ENCODE results near the gene SPRED3. TPM values are rescaled to one million over a fixed set of nuclear protein-coding genes. Genes with fewer than 3 reads are reported as not detected.

The SPRED3 gene
- total RNA-seq, 4 donors from 2014 or later: 0.05 to 2.6 (median 0.15) TPM

GRCh38 chr19:38391911-38392464, 3.5 kb downstream of the SPRED3 start:
- Histone ChIP-seq H3K9me3 (no peaks in the 10 kb centered on the region), H3K4me3 (no peak overlapping the region), H3K4me1 (peaks cover 6 to 11% of the 10 kb centered on the region in 2 donors), H3K27me3 (peaks cover 17 to 38% (median 34%) of the 10 kb centered on the region in 3 donors), H3K27ac (no peak overlapping the region), H3K36me3 (no peaks in the 10 kb centered on the region)
- no peak for ATAC-seq
- intact Hi-C loops (cut with DNase I; ENCODE audit: low total_unique reads) (no loop called here), in situ Hi-C loops (cut with MboI; ENCODE audit: low sequenced_read_pairs in 4 of 4) (loop anchor here in 1 of 4 donors (25.0 kb wide), 1 partner anchor 445 kb away; the partner anchor contains the start of genes ECH1 and HNRNPL)
- no peak for DNase-seq
- TF ChIP-seq CTCF (IDR thresholded peaks at IDR 0.05 in 4 of 5, conservative IDR thresholded peaks at IDR 0.05 in 1 of 5) (no peak), POLR2A (IDR thresholded peaks at IDR 0.05) (no peak)

- TF ChIP-seq POLR2A (IDR thresholded peaks at IDR 0.05) (no peak), CTCF (IDR thresholded peaks at IDR 0.05 in 4 of 5, conservative IDR thresholded peaks at IDR 0.05 in 1 of 5) (no peak)
- Histone ChIP-seq H3K27me3 (peaks cover 25 to 44% (median 42%) of the 10 kb centered on the region in 3 donors), H3K4me3 (no peak overlapping the region), H3K9me3 (no peaks in the 10 kb centered on the region), H3K36me3 (no peaks in the 10 kb centered on the region), H3K4me1 (peaks cover 6 to 11% of the 10 kb centered on the region in 2 donors), H3K27ac (no peak overlapping the region)
- intact Hi-C loops (cut with DNase I; ENCODE audit: low total_unique reads): no loop called here
- DNase-seq (no peak), ATAC-seq (no peak)
- in situ Hi-C loops (cut with MboI; ENCODE audit: low sequenced_read_pairs in 4 of 4): loop anchor here in 1 of 4 donors (25.0 kb wide), 1 partner anchor 444 kb away; the partner anchor contains the start of genes ECH1 and HNRNPL
These were observed 4.3 kb downstream of the SPRED3 start for GRCh38 chr19:38392707-38393308.

- ATAC-seq (no peak), DNase-seq (no peak)
- Histone ChIP-seq H3K4me3 (no peak overlapping the region), H3K4me1 (no peaks in the 10 kb centered on the region), H3K9me3 (no peaks in the 10 kb centered on the region), H3K27ac (no peak overlapping the region), H3K36me3 (no peaks in the 10 kb centered on the region), H3K27me3 (peaks cover 40 to 50% (median 49%) of the 10 kb centered on the region in 3 donors)
- in situ Hi-C loops (cut with MboI; ENCODE audit: low sequenced_read_pairs in 4 of 4) (loop anchor here in 1 of 4 donors (25.0 kb wide), 1 partner anchor 443 kb away; the partner anchor contains the start of genes ECH1 and HNRNPL), intact Hi-C loops (cut with DNase I; ENCODE audit: low total_unique reads) (no loop called here)
- no peak for TF ChIP-seq POLR2A (IDR thresholded peaks at IDR 0.05)
- TF ChIP-seq CTCF (IDR thresholded peaks at IDR 0.05 in 4 of 5, conservative IDR thresholded peaks at IDR 0.05 in 1 of 5): no peak
These were observed 6.0 kb downstream of the SPRED3 start for GRCh38 chr19:38394488-38394887.

- TF ChIP-seq CTCF (IDR thresholded peaks at IDR 0.05 in 4 of 5, conservative IDR thresholded peaks at IDR 0.05 in 1 of 5) (no peak), POLR2A (IDR thresholded peaks at IDR 0.05) (no peak)
- in situ Hi-C loops (cut with MboI; ENCODE audit: low sequenced_read_pairs in 4 of 4) (loop anchor here in 1 of 4 donors (25.0 kb wide), 1 partner anchor 442 kb away; the partner anchor contains the start of genes ECH1 and HNRNPL), intact Hi-C loops (cut with DNase I; ENCODE audit: low total_unique reads) (no loop called here)
- Histone ChIP-seq H3K36me3 (no peaks in the 10 kb centered on the region), H3K9me3 (no peaks in the 10 kb centered on the region), H3K27ac (no peak overlapping the region), H3K4me3 (no peak overlapping the region), H3K4me1 (no peaks in the 10 kb centered on the region), H3K27me3 (peaks cover 40 to 56% (median 50%) of the 10 kb centered on the region in 3 donors)
- DNase-seq (no peak), ATAC-seq (no peak)
These were observed 7.1 kb downstream of the SPRED3 start for GRCh38 chr19:38395381-38396114.

All from gastrocnemius medialis (tissue), 4 donors.